Measurements from ENCODE around the gene SPON2.

DNA sequence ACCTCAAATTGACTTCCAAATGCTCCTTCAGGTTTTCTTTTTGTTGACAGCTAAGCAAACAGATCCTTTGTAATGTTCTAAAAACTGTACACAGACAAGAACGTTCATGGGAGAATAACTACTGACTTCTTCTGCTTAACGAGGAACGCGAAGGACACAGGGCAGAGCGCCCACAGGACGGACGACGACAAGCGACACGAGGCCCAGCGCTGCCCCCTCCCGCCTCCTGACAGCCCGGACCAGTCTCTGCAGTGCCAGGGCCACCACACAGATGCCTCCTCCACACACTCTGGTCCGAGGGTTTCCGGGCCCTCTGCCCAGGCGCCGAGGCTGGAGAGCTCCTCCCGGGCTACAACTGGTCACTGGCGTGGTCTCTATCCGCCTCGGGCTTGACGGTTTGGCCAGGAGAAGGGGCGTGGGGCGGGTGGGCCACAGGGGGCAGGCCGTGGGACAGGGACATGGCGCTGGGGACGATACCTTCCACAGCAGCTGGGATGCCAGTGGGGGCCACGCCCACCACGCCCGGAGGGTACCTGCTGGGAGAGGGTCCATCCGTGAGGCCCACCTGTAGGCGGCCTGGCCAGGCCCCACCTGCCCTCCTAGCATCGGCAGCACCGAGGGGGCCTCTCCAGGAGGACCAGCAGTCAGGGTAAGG is 39.6 kb upstream of the SPON2 start:
- TF ChIP-seq POLR2A (IDR thresholded peaks at IDR 0.05; ENCODE audit: low read length) (no peak), GATA1 (IDR thresholded peaks at IDR 0.05; ENCODE audit: low read depth, low read length) (no peak)
